Sigmoid colon (tissue), 7 donors: ENCODE data around the gene PRKCQ. TPM values are rescaled to one million over a fixed set of nuclear protein-coding genes. Genes with fewer than 3 reads are reported as not detected.

Experiments used
- DNase-seq: peaks from one replicate; pipeline ENCODE4 v3.0.0-alpha.2; 2019
- H3K27ac ChIP-seq, 4 donors: fragments of 200-600 bp; sonication (generic); one replicate each; pipeline ENCODE4 v1.5.1; 2016 to 2019; ENCODE audit warnings: mild to moderate bottlenecking in 1 of 4
- H3K27me3 ChIP-seq, 3 donors: fragments of 200-600 bp; sonication (generic); one replicate each; pipeline ENCODE4 v1.5.1; 2019; ENCODE audit warnings: mild to moderate bottlenecking in 1 of 3
- H3K36me3 ChIP-seq, 4 donors: fragments of 200-600 bp; sonication (generic); one replicate each; pipeline ENCODE4 v1.5.1; 2016 to 2019
- H3K4me1 ChIP-seq, 4 donors: fragments of 200-600 bp; sonication (generic); one replicate each; pipeline ENCODE4 v1.5.1; 2017 to 2019
- H3K4me3 ChIP-seq, 4 donors: fragments of 200-600 bp; sonication (generic); one replicate each; pipeline ENCODE4 v1.5.1; 2017 to 2019; ENCODE audit warnings: mild to moderate bottlenecking in 2 of 4, moderate library complexity in 1 of 4
- H3K9me3 ChIP-seq, 4 donors: fragments of 200-600 bp in 3 of 4; sonication (generic) in 3 of 4; one replicate each; pipeline versions ENCODE4 v1.5.1 to v1.6.1; 2013 to 2019
- EP300 ChIP-seq, 4 donors: sonication (generic); formaldehyde crosslinking; IDR thresholded peaks; one replicate each; pipeline ENCODE4 v1.6.1; 2017; ENCODE audit warnings: antibody characterized with exemption in 4 of 4
- POLR2A ChIP-seq, 2 donors: fragments of 450-650 bp; IDR thresholded peaks; one replicate each; pipeline ENCODE4 v1.6.1; 2016; ENCODE audit warnings: antibody characterized with exemption in 2 of 2, mild to moderate bottlenecking in 2 of 2, moderate library complexity in 2 of 2
- POLR2AphosphoS5 ChIP-seq, 4 donors: sonication (generic); formaldehyde crosslinking; IDR thresholded peaks; one replicate each; pipeline ENCODE4 v1.6.1; 2017; ENCODE audit warnings: antibody characterized with exemption in 4 of 4
- WGBS, 2 donors: extraction: QIAGEN DNeasy Blood & Tissue Kit; methylation state at CpG; one replicate each; pipeline ENCODE4 v1.1.7; 2013; 5-methylcytosine and 5-hydroxymethylcytosine counted together
- intact Hi-C: fragments of 100-400 bp; cut with DNase I; formaldehyde crosslinking; loops from one replicate; pipeline ENCODE4 v1.15.1; 2023
- polyA plus RNA-seq, 3 donors: library from polyadenylated mRNA; stranded (reverse); fragments of 200-250 nt; gene quantifications; one replicate each; pipeline ENCODE4 v1.2.3, GENCODE V29; 2013
- total RNA-seq, 4 donors: library from RNA; depleted of rRNA; stranded (reverse); fragments of >200 nt; gene quantifications; one replicate each; pipeline ENCODE4 v1.1.0, GENCODE V29; 2016
- TF ChIP-seq, protein P1 (sequence below), 4 experiments: fragments of 450-650 bp in 3 of 4; fragments of 200-600 bp in 1 of 4; IDR thresholded peaks; one replicate each; pipeline ENCODE4 v1.5.1; 2016 to 2019; ENCODE audit warnings: antibody characterized with exemption in 4 of 4, mild to moderate bottlenecking in 3 of 4, moderate library complexity in 2 of 4
- donor health status: healthy with polysubstance abuse.
- donor health status: Bipolar disorder and iron deficiency.
- donor health status: healthy.

Gene PRKCQ
- total and polyA plus RNA-seq, 7 donors: 0.23 to 3.0 (median 0.81) TPM

DNA sequence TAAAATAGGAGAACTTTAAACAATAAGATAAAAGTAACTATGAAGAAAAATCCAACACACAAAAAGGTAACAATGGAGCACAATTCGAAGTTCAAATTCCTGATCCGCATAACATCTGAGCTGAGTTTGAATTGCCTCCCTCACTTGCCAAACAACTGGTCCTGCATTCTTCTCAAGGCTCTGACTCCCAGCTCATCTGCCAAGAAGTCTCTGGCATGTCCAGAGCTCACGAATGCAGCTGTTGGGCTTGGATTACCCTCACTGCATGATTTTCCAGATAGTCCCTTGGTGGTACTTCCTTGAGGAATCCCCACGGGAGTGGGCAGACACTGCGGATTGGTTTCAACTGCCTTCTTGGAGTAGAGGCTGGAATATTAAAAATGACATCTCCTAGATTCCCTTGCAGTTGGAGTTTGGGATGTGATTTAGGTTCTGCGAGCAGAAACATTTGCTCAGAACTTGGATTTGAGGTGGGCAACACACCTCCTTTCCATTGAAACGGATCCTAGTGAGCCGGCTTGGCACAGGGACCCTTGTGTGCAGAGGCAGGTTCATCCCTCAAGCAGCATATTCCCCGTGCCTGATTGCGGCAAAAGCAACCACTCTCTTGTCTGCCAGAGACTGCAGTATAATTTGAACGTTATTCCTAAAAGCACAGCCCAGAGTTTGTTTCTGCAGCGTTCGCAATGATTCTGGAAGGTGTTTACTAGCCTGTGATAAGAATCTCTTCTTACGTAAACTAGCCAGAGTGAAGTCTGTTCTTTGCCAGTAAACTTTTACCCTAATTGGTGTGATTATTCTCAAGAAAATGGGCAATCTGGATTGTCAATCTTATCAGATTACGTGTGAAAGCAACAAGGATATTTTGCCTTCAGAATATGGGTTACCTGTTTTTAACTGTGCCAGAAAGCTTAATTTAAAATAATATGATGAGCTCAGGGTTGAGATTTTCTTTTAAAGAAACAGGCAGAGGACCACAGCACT lies 23.4 kb upstream of the PRKCQ start:
- no peak overlapping the region for H3K4me3 ChIP-seq
- 74 to 78% methylated on average over 15 of the region's 15 CpGs for WGBS, 2 donors
- no peaks in the 10 kb centered on the region for H3K27me3 ChIP-seq
- H3K4me1 ChIP-seq: no peaks in the 10 kb centered on the region
- no peak overlapping the region for H3K27ac ChIP-seq
- intact Hi-C loops: no loop called here
- TF ChIP-seq POLR2A (IDR thresholded peaks at IDR 0.05): no peak
- no peak for TF ChIP-seq EP300 (IDR thresholded peaks at IDR 0.05)
- TF ChIP-seq, protein P1, sequence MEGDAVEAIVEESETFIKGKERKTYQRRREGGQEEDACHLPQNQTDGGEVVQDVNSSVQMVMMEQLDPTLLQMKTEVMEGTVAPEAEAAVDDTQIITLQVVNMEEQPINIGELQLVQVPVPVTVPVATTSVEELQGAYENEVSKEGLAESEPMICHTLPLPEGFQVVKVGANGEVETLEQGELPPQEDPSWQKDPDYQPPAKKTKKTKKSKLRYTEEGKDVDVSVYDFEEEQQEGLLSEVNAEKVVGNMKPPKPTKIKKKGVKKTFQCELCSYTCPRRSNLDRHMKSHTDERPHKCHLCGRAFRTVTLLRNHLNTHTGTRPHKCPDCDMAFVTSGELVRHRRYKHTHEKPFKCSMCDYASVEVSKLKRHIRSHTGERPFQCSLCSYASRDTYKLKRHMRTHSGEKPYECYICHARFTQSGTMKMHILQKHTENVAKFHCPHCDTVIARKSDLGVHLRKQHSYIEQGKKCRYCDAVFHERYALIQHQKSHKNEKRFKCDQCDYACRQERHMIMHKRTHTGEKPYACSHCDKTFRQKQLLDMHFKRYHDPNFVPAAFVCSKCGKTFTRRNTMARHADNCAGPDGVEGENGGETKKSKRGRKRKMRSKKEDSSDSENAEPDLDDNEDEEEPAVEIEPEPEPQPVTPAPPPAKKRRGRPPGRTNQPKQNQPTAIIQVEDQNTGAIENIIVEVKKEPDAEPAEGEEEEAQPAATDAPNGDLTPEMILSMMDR (IDR thresholded peaks at IDR 0.05): no peak
- no peak for TF ChIP-seq POLR2AphosphoS5 (IDR thresholded peaks at IDR 0.05)
- no peaks in the 10 kb centered on the region for H3K36me3 ChIP-seq
- no peaks in the 10 kb centered on the region for H3K9me3 ChIP-seq
- no peak for DNase-seq

DNA sequence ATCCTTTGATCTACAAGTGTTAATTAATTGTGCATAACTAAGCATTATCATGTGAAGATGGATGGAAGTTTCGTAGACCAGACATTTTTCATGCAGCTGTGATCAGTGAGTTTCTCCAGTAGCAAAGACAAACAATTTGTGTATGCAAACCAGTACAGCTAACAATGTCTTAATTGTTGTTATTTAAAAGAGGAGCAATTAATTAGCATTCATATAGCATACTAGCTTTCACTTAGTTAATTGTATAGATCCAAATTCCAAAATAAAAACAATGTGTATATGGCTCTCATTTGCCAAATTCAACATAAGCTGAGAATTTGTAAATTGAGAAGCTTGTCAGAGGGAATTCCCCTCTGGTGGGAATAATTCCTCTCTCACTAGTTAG lies 22.6 kb upstream of the PRKCQ start:
- WGBS, 2 donors: 63 to 92% methylated on average over 1 of the region's 1 CpG
- TF ChIP-seq POLR2AphosphoS5 (IDR thresholded peaks at IDR 0.05): no peak
- TF ChIP-seq, protein P1 (IDR thresholded peaks at IDR 0.05): no peak
- TF ChIP-seq EP300 (IDR thresholded peaks at IDR 0.05): no peak
- no peak for TF ChIP-seq POLR2A (IDR thresholded peaks at IDR 0.05)

DNA sequence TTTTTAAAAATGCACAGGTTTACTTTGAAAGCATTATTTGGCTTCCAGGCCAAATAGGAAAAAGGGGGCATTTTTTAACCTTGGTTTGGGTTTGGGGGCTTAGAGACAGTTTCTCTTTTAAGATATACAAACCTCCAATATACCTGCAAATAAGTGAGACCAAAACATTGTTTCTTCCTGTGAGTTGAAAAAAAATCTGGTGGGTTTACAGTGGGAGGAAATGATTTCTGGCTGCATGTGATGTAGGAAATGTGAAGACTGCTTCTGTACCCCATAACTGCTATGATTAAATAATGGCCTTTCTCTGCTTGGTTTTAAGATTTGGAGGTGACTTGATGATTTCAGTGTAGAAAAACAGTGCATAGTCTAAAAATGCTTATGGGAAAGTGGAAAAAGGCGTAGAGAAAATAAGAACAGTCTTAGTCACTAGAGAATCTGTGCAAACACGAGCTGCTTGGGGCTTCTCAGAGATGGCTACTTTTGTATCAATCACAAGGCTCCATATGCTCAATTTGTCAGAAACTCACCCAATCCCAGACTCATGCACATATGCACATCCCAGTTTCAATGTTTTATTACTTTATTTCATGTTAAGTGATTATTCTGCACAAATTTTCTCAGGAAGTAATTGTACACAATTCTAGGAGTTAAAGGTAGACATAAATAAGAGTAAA lies 22.1 kb upstream of the PRKCQ start:
- 83 to 86% methylated on average over 2 of the region's 2 CpGs for WGBS, 2 donors
- Histone ChIP-seq H3K4me1 (no peaks in the 10 kb centered on the region), H3K4me3 (no peak overlapping the region), H3K9me3 (no peaks in the 10 kb centered on the region), H3K27ac (no peak overlapping the region), H3K36me3 (no peaks in the 10 kb centered on the region), H3K27me3 (no peaks in the 10 kb centered on the region)
- TF ChIP-seq, protein P1 (IDR thresholded peaks at IDR 0.05): no peak
- no peak for TF ChIP-seq POLR2AphosphoS5 (IDR thresholded peaks at IDR 0.05)
- TF ChIP-seq POLR2A (IDR thresholded peaks at IDR 0.05): no peak
- TF ChIP-seq EP300 (IDR thresholded peaks at IDR 0.05): no peak
- no peak for DNase-seq
- intact Hi-C loops: no loop called here

More for the DNA sequence above, 22.6 kb upstream of the PRKCQ start:
- no peak for DNase-seq
- Histone ChIP-seq H3K36me3 (no peaks in the 10 kb centered on the region), H3K4me3 (no peak overlapping the region), H3K27me3 (no peaks in the 10 kb centered on the region), H3K27ac (no peak overlapping the region), H3K9me3 (no peaks in the 10 kb centered on the region), H3K4me1 (no peaks in the 10 kb centered on the region)
- intact Hi-C loops: no loop called here

DNA sequence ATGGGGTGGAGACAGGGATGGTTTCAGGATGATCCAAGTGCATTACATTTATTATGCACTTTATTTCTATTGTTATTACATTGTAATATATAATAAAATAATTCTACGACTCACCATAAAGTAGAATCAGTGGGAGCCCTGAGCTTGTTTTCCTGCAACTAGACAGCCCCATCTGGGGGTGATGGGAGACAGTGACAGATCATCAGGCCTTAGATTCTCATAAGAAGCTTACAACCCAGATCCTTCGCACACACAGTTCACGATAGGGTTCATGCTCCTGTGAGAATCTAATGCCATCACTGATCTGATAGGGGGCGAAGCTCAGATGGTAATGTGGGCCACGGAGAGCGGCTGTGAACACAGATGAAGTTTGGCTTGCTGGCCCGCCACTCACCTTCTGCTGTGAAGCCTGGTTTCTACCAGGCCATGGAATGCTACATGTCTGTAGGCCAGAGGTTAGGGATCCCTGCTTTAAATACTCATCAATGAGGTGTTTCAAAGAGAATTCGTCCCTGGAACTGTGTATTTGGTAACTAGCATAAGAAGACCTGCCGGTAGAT lies 21.2 kb upstream of the PRKCQ start:
- Histone ChIP-seq H3K27me3 (no peaks in the 10 kb centered on the region), H3K27ac (no peak overlapping the region), H3K4me1 (no peaks in the 10 kb centered on the region), H3K9me3 (no peaks in the 10 kb centered on the region), H3K36me3 (no peaks in the 10 kb centered on the region), H3K4me3 (no peak overlapping the region)
- DNase-seq: no peak
- WGBS, 2 donors: 82 to 83% methylated on average over 9 of the region's 9 CpGs
- intact Hi-C loops: no loop called here
- no peak for TF ChIP-seq POLR2AphosphoS5 (IDR thresholded peaks at IDR 0.05)
- TF ChIP-seq POLR2A (IDR thresholded peaks at IDR 0.05): no peak
- TF ChIP-seq, protein P1 (IDR thresholded peaks at IDR 0.05): no peak
- no peak for TF ChIP-seq EP300 (IDR thresholded peaks at IDR 0.05)
